Activated CD4-positive, alpha-beta T cell treated with anti-CD3 and anti-CD28 coated beads, Interleukin-2, amount 10 ng/mL, durations not matched to agents 24 days and 14 days (primary cell): ENCODE measurements around the gene LRRN4CL. TPM values are rescaled to one million over a fixed set of nuclear protein-coding genes. Genes with fewer than 3 reads are reported as not detected.
A peak's percentile ranks its signal among the peaks of the same experiment; 100 is the strongest.
"Not testable (repeated sequence)": the region's sequence is repeated elsewhere in the genome, so short reads cannot be mapped to it uniquely, and the experiment has no call there.

Experiments used
- DNase-seq: peaks from one replicate; pipeline ENCODE4 v3.0.0; 2022
- H3K27ac Mint-ChIP-seq: one replicate; pipeline ENCODE4 v1.8.0; 2022; ENCODE audit warnings: mild to moderate bottlenecking, mixed read lengths
- H3K27me3 Mint-ChIP-seq: one replicate; pipeline ENCODE4 v1.8.0; 2022; ENCODE audit warnings: mixed read lengths
- H3K36me3 Mint-ChIP-seq: one replicate; pipeline ENCODE4 v1.8.0; 2022; ENCODE audit warnings: low read depth, mild to moderate bottlenecking, mixed read lengths
- H3K4me1 Mint-ChIP-seq: one replicate; pipeline ENCODE4 v1.8.0; 2021; ENCODE audit warnings: mixed read lengths
- H3K4me3 Mint-ChIP-seq: one replicate; pipeline ENCODE4 v1.8.0; 2022; ENCODE audit warnings: mild to moderate bottlenecking, moderate library complexity, mixed read lengths
- H3K9me3 Mint-ChIP-seq: one replicate; pipeline ENCODE4 v1.8.0; 2021; ENCODE audit warnings: mixed read lengths
- intact Hi-C: fragments of 100-400 bp; cut with micrococcal nuclease; formaldehyde crosslinking; loops from one replicate; pipeline ENCODE4 v1.15.1; 2023
- total RNA-seq: library from RNA; stranded (reverse); gene quantifications from 2 replicates; pipeline ENCODE4 v1.2.3, GENCODE V29; 2022

The LRRN4CL gene
- total RNA-seq, 1 donor from 2014 or later: 0.16 TPM

- Mint-ChIP-seq H3K4me1 (peaks cover 33% of the 10 kb centered on the region), H3K9me3 (no peaks in the 10 kb centered on the region), H3K4me3 (peak overlapping the region; percentile 96), H3K36me3 (peaks cover 37% of the 10 kb centered on the region), H3K27me3 (no peaks in the 10 kb centered on the region), H3K27ac (peak overlapping the region; percentile 71)
- intact Hi-C loops: loop anchor here (5.0 kb wide), 2 partner anchors 65 to 95 kb away; partner anchors contain the start of genes EML3, ROM1 and TAF6L
- no peak for DNase-seq
These were observed 17.5 kb upstream of the LRRN4CL start for GRCh38 chr11:62706850-62707247.

DNA sequence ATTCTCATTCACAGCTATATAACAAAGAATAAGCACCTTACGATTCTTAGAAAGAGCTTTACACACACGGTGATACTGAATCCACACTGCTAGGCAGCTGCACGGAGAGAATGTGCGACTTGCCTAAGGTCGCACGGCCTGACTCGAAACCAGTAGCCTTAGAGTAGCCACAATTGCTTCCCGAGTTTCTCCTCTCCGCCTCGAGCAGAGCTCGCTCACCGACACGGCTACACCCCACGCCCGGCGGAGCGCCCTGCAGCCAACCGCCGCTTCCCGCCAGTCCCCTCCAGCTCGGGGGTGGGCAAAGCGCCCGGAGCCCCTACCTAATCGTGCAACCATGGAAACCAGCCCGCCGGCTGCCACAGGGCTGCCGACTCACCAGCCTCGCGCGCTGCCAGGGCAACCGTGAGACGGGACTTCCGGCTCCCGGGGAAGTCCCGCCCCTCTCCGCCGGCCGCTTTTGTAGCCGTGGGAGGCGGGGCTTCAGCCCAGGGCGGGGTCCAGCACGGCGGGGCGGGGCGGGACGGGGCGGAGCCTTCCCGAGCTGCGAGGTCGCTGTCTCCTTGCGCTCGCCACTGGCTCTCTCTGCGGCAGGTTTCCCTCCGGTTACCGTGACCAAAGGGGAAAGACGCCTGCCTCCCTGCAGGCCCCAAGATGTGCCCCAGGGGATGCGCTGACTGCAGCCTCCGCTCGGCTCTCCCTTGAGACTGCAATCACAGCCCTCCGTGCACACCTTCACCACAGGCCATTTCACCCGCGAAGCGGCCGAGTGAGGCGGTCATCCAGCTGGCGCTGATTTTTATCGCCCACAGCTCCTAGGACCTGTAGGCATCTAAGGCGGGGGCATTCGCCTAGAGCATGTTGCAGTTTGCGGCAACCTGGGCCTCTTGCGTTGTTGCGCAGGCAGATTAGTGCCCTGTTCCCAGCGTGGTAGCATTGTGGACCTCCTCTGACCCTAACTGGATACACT is 16.8 kb upstream of the LRRN4CL start:
- intact Hi-C loops: loop anchor here (5.0 kb wide), 2 partner anchors 66 to 94 kb away; partner anchors contain the start of genes EML3, ROM1 and TAF6L
- Mint-ChIP-seq H3K27me3 (no peaks in the 10 kb centered on the region), H3K36me3 (peaks cover 35% of the 10 kb centered on the region), H3K4me3 (peak overlapping the region; percentile 96), H3K27ac (peak overlapping the region; percentile 89), H3K9me3 (no peaks in the 10 kb centered on the region), H3K4me1 (peaks cover 33% of the 10 kb centered on the region)
- DNase-seq: peak; percentile 97

- no peaks in the 10 kb centered on the region for H3K27me3 Mint-ChIP-seq
- H3K4me1 Mint-ChIP-seq: peaks cover 33% of the 10 kb centered on the region
- H3K36me3 Mint-ChIP-seq: peaks cover 33% of the 10 kb centered on the region
- intact Hi-C loops: loop anchor here (5.0 kb wide), 2 partner anchors 67 to 93 kb away; partner anchors contain the start of genes EML3, ROM1 and TAF6L
- H3K27ac Mint-ChIP-seq: peak overlapping the region; percentile 89
- H3K9me3 Mint-ChIP-seq: no peaks in the 10 kb centered on the region
- DNase-seq: no peak
- peak overlapping the region; percentile 96 for H3K4me3 Mint-ChIP-seq
These were observed 16.1 kb upstream of the LRRN4CL start for GRCh38 chr11:62705413-62705812.

GRCh38 chr11:62703921-62704320 is 14.6 kb upstream of the LRRN4CL start:
- Mint-ChIP-seq H3K36me3 (peaks cover 20% of the 10 kb centered on the region), H3K4me1 (peaks cover 27% of the 10 kb centered on the region)
- intact Hi-C loops, H3K4me3 Mint-ChIP-seq, H3K27me3 Mint-ChIP-seq, DNase-seq, H3K27ac Mint-ChIP-seq, H3K9me3 Mint-ChIP-seq: not testable (repeated sequence)

DNA sequence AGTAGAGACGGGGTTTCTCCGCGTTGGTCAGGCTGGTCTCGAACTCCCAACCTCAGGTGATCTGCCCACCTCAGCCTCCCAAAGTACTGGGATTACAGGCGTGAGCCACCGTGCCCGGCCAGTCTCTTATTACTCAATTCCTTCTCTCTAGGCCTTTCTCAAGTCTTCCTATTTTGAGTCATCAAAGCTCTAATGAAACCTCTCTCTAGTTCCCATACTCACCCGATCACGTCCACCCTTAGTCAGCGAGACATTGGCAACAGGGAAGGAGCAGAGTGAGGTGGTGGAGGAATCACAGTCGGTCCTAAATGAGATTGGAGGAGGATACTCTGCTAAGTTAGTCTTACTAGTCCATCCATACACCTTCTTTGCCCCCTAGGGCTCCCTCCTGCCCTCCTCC is 12.9 kb upstream of the LRRN4CL start:
- H3K27ac Mint-ChIP-seq: no peak overlapping the region
- peaks cover 14% of the 10 kb centered on the region for H3K4me1 Mint-ChIP-seq
- no peaks in the 10 kb centered on the region for H3K9me3 Mint-ChIP-seq
- peaks cover 20% of the 10 kb centered on the region for H3K36me3 Mint-ChIP-seq
- no peaks in the 10 kb centered on the region for H3K27me3 Mint-ChIP-seq
- no peak overlapping the region for H3K4me3 Mint-ChIP-seq
- DNase-seq: no peak
- intact Hi-C loops: no loop called here

GRCh38 chr11:62694455-62695167 is 5.3 kb upstream of the LRRN4CL start:
- DNase-seq: peak; percentile 93
- intact Hi-C loops: loop anchor here (5.0 kb wide), 2 partner anchors 102 to 302 kb away; partner anchors contain the start of gene TUT1

DNA sequence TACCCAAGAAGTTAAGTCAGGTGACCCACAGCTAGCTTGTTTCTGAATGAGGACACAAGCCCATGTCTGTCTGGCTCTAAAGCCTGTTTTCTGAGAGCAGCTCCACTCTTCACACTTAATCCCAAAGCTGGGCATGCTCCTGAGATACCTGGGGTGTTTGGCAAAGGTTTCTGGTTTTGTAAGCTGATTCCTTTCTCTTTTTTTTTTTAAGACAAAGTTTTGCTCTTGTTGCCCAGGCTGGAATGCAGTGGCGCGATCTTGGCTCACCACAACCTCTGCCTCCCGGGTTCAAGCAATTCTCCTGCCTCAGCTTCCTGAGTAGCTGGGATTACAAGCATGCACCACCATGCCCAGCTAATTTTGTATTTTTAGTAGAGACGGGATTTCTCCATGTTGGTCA is 4.3 kb upstream of the LRRN4CL start:
- H3K9me3 Mint-ChIP-seq, H3K27ac Mint-ChIP-seq: not testable (repeated sequence)
- peaks cover 30% of the 10 kb centered on the region for H3K36me3 Mint-ChIP-seq

More at GRCh38 chr11:62694455-62695167, 5.3 kb upstream of the LRRN4CL start:
- H3K4me1 Mint-ChIP-seq: peaks cover 7% of the 10 kb centered on the region
- no peaks in the 10 kb centered on the region for H3K27me3 Mint-ChIP-seq
- H3K4me3 Mint-ChIP-seq: no peak overlapping the region
- H3K36me3 Mint-ChIP-seq: peaks cover 26% of the 10 kb centered on the region
- H3K27ac Mint-ChIP-seq: peak overlapping the region; percentile 68
- no peaks in the 10 kb centered on the region for H3K9me3 Mint-ChIP-seq

GRCh38 chr11:62688491-62688890 is 839 bp downstream of the LRRN4CL start:
- no peak for DNase-seq
- Mint-ChIP-seq H3K4me1 (no peaks in the 10 kb centered on the region), H3K27me3 (peaks cover 9% of the 10 kb centered on the region), H3K27ac (no peak overlapping the region), H3K9me3 (no peaks in the 10 kb centered on the region), H3K4me3 (no peak overlapping the region), H3K36me3 (peaks cover 23% of the 10 kb centered on the region)
- intact Hi-C loops: no loop called here

More for the DNA sequence above, 4.3 kb upstream of the LRRN4CL start:
- not testable (repeated sequence) for H3K4me1 Mint-ChIP-seq, DNase-seq, H3K4me3 Mint-ChIP-seq, H3K27me3 Mint-ChIP-seq
- intact Hi-C loops: loop anchor here (5.0 kb wide), 2 partner anchors 101 to 301 kb away; partner anchors contain the start of gene TUT1

DNA sequence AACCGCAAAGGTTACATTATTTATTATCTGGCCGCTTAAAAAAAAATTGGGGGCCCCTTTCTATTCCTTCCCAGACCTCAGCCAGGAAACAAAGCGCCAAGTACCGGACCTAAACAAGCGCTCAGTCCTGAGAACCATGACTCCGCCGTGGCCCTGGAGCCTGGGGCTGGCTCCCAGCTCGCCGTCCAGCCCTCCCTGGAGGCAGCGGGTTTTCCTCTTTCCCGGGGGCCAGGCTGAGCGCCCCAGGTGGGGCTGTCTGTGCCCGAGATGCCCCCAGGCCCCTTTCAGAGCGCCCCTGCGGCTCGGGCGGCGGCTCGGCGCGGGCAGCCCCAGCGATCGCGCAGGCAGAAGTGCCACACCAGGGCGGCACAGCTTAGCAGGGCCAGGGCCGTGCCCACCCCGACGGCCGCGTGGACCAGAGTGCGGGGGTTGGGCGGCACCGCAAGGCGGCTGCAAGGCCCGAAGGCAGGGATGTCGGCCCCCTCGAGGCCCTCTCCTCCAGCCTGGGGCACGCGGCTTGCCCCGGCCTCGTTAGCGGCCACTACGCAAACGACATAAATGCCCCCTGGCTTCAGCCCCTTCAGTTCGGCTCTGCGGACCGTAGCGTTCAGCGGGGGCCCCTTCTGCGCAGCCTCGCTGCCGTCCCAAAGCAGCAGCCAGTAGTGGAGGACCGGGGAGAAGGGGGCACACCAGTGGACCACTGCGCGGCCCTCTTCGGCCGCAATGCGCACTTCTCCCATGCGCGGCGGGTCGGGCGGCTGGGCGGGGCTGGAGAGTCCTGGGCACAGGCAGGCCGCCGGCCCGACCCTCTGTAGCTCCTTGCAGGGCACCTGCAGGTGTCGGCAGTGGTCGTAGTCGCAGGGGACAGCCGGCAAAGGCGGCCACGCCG is 1.6 kb downstream of the LRRN4CL start:
- Mint-ChIP-seq H3K4me3 (no peak overlapping the region), H3K36me3 (peaks cover 19% of the 10 kb centered on the region), H3K4me1 (no peaks in the 10 kb centered on the region), H3K9me3 (no peaks in the 10 kb centered on the region), H3K27ac (no peak overlapping the region), H3K27me3 (peaks cover 9% of the 10 kb centered on the region)
- DNase-seq: no peak
- intact Hi-C loops: no loop called here

DNA sequence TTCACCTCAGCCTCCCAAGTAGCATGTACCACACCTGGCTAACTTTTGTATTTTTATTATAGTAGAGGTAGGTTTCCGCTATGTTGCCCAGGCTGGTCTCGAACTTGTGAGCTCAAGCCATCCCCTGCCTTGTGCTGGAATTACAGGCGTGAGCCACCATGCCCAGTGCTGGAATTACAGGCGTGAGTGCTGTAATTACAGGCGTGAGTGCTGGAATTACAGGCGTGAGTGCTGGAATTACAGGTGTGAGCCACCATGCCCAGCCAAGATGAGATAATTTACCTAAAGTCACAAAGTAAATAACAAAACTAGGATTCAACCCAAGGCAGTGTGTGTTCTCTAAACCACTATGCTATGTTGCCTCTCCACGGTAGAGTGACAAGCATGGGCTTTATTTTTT is 6.8 kb downstream of the LRRN4CL start:
- peaks cover 16% of the 10 kb centered on the region for H3K4me1 Mint-ChIP-seq
- no peak overlapping the region for H3K4me3 Mint-ChIP-seq
- H3K27ac Mint-ChIP-seq: no peak overlapping the region
- DNase-seq: no peak
- no peaks in the 10 kb centered on the region for H3K9me3 Mint-ChIP-seq
- H3K27me3 Mint-ChIP-seq: peaks cover 2% of the 10 kb centered on the region
- intact Hi-C loops: no loop called here
- peaks cover 7% of the 10 kb centered on the region for H3K36me3 Mint-ChIP-seq

GRCh38 chr11:62680825-62681240 is 8.5 kb downstream of the LRRN4CL start:
- Mint-ChIP-seq H3K36me3 (peaks cover 21% of the 10 kb centered on the region), H3K4me1 (peaks cover 24% of the 10 kb centered on the region), H3K27me3 (no peaks in the 10 kb centered on the region), H3K9me3 (no peaks in the 10 kb centered on the region), H3K27ac (peak overlapping the region; percentile 61), H3K4me3 (peak overlapping the region; percentile 44)
- DNase-seq: peak; percentile 84
- intact Hi-C loops: no loop called here

GRCh38 chr11:62678770-62679696 is 10.3 kb downstream of the LRRN4CL start, which contains the start of gene UBXN1:
UBXN1 (minus strand) TSS chr11:62679073; CDS start chr11:62678923, 150 bp downstream.
- Mint-ChIP-seq H3K4me1 (peaks cover 27% of the 10 kb centered on the region), H3K27ac (peak within 1 kb of the TSS; percentile 96), H3K4me3 (peak within 1 kb of the TSS; percentile 85), H3K36me3 (peaks cover 26% of the 10 kb centered on the region), H3K27me3 (no peaks in the 10 kb centered on the region), H3K9me3 (no peaks in the 10 kb centered on the region)
- DNase-seq: peak; percentile 95
- intact Hi-C loops: loop anchor here (1.0 to 10.0 kb wide), 5 partner anchors 8 to 254 kb away; partner anchors contain the start of genes C11orf98, CSKMT, INTS5 and UQCC3
